Thyroid gland (tissue), 4 donors: Measurements from ENCODE around the gene EML4. TPM values are rescaled to one million over a fixed set of nuclear protein-coding genes. Genes with fewer than 3 reads are reported as not detected.
"Not testable (repeated sequence)": the region's sequence is repeated elsewhere in the genome, so short reads cannot be mapped to it uniquely, and the experiment has no call there.

Experiments used
- DNase-seq, 2 donors: peaks; one replicate each; pipeline ENCODE4 v3.0.0-alpha.2; 2019
- H3K27ac ChIP-seq, 3 donors: fragments of 200-600 bp; sonication (generic); 1 replicate in 2 of 3; 2 replicates in 1 of 3; pipeline ENCODE4 v1.5.1; 2016 to 2019; ENCODE audit warnings: mild to moderate bottlenecking in 1 of 3, moderate library complexity in 1 of 3
- H3K27me3 ChIP-seq: fragments of 200-600 bp; sonication (generic); one replicate; pipeline ENCODE4 v1.5.1; 2019
- H3K36me3 ChIP-seq, 2 donors: fragments of 200-600 bp; sonication (generic); one replicate each; pipeline ENCODE4 v1.5.1; 2016 to 2019
- H3K4me1 ChIP-seq, 2 donors: fragments of 200-600 bp; sonication (generic); one replicate each; pipeline ENCODE4 v1.5.1; 2017 to 2019
- H3K4me3 ChIP-seq, 3 donors: fragments of 200-600 bp; sonication (generic); replicated peaks in 1 of 3; 1 replicate in 2 of 3; 2 replicates in 1 of 3; pipeline ENCODE4 v1.5.1; 2016; ENCODE audit warnings: mild to moderate bottlenecking in 1 of 3
- H3K9me3 ChIP-seq: fragments of 200-600 bp; sonication (generic); one replicate; pipeline ENCODE4 v1.5.1; 2017
- POLR2A ChIP-seq, 2 donors: fragments of 450-650 bp; IDR thresholded peaks; one replicate each; pipeline ENCODE4 v1.6.1; 2017; ENCODE audit warnings: antibody characterized with exemption in 2 of 2, mild to moderate bottlenecking in 2 of 2, moderate library complexity in 1 of 2
- WGBS, 2 donors: methylation state at CpG; one replicate each; pipeline ENCODE4 v1.1.5; 2017; 5-methylcytosine and 5-hydroxymethylcytosine counted together
- intact Hi-C: fragments of 100-400 bp; cut with DNase I; formaldehyde crosslinking; loops from one replicate; pipeline ENCODE4 v1.15.1; 2023
- total RNA-seq, 4 donors: library from RNA; depleted of rRNA; stranded (reverse); fragments of >200 nt; gene quantifications; one replicate each; pipeline ENCODE4 v1.2.3, GENCODE V29; 2016
- TF ChIP-seq, protein P1 (sequence below), 6 experiments: fragments of 200-600 bp in 3 of 6; fragments of 450-650 bp in 3 of 6; sonication (generic) in 3 of 6; IDR thresholded peaks; one replicate each; pipeline ENCODE4 v1.5.1; 2016 to 2019; ENCODE audit warnings: antibody characterized with exemption in 6 of 6, mild to moderate bottlenecking in 2 of 6, inconsistent platforms in 1 of 6, moderate library complexity in 1 of 6

Gene EML4
- total RNA-seq, 4 donors from 2014 or later, result 52.5 to 67.2 (median 64.7) TPM

GRCh38 chr2:42170619-42171395 lies 1.7 kb downstream of the EML4 start:
- Histone ChIP-seq H3K27ac (peak overlapping the region; percentile 27 to 83 (median 83)), H3K9me3 (no peaks in the 10 kb centered on the region), H3K4me1 (peaks cover 31 to 35% of the 10 kb centered on the region in 2 donors), H3K4me3 (peak overlapping the region in 2 of 3 donors; percentile 64 to 93), H3K27me3 (no peaks in the 10 kb centered on the region), H3K36me3 (no peaks in the 10 kb centered on the region)
- DNase-seq, result no peak
- TF ChIP-seq POLR2A (IDR thresholded peaks at IDR 0.05), result no peak
- TF ChIP-seq, protein P1, sequence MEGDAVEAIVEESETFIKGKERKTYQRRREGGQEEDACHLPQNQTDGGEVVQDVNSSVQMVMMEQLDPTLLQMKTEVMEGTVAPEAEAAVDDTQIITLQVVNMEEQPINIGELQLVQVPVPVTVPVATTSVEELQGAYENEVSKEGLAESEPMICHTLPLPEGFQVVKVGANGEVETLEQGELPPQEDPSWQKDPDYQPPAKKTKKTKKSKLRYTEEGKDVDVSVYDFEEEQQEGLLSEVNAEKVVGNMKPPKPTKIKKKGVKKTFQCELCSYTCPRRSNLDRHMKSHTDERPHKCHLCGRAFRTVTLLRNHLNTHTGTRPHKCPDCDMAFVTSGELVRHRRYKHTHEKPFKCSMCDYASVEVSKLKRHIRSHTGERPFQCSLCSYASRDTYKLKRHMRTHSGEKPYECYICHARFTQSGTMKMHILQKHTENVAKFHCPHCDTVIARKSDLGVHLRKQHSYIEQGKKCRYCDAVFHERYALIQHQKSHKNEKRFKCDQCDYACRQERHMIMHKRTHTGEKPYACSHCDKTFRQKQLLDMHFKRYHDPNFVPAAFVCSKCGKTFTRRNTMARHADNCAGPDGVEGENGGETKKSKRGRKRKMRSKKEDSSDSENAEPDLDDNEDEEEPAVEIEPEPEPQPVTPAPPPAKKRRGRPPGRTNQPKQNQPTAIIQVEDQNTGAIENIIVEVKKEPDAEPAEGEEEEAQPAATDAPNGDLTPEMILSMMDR (IDR thresholded peaks at IDR 0.05), result no peak
- 48 to 54% methylated on average over 9 of the region's 9 CpGs for WGBS, 2 donors
- intact Hi-C loops, result no loop called here

GRCh38 chr2:42171396-42171980 lies 2.3 kb downstream of the EML4 start:
- Histone ChIP-seq H3K9me3 (no peaks in the 10 kb centered on the region), H3K27ac (peak overlapping the region in 2 of 3 donors; percentile 10 to 83), H3K36me3 (no peaks in the 10 kb centered on the region), H3K27me3 (no peaks in the 10 kb centered on the region), H3K4me3 (no peak overlapping the region), H3K4me1 (peaks cover 31 to 35% of the 10 kb centered on the region in 2 donors)
- WGBS, 2 donors, result 60 to 71% methylated on average over 3 of the region's 3 CpGs
- TF ChIP-seq, protein P1 (IDR thresholded peaks at IDR 0.05), result no peak
- TF ChIP-seq POLR2A (IDR thresholded peaks at IDR 0.05), result no peak
- DNase-seq, result no peak
- intact Hi-C loops, result no loop called here

GRCh38 chr2:42172020-42172419 lies 2.9 kb downstream of the EML4 start:
- no peak for TF ChIP-seq POLR2A (IDR thresholded peaks at IDR 0.05)
- TF ChIP-seq, protein P1 (IDR thresholded peaks at IDR 0.05), result no peak
- H3K9me3 ChIP-seq, result no peaks in the 10 kb centered on the region
- no peaks in the 10 kb centered on the region for H3K27me3 ChIP-seq
- no peak for DNase-seq
- no peaks in the 10 kb centered on the region for H3K36me3 ChIP-seq
- 8 to 9% methylated on average over 1 of the region's 1 CpG for WGBS, 2 donors
- H3K27ac ChIP-seq, result peak overlapping the region in 1 of 3 donors; percentile 10
- no peak overlapping the region for H3K4me3 ChIP-seq
- intact Hi-C loops, result no loop called here
- peaks cover 31 to 35% of the 10 kb centered on the region in 2 donors for H3K4me1 ChIP-seq

- no peaks in the 10 kb centered on the region for H3K27me3 ChIP-seq
- H3K36me3 ChIP-seq, result no peaks in the 10 kb centered on the region
- TF ChIP-seq, protein P1 (IDR thresholded peaks at IDR 0.05), result no peak
- TF ChIP-seq POLR2A (IDR thresholded peaks at IDR 0.05), result no peak
- no peak for DNase-seq
- H3K4me1 ChIP-seq, result peaks cover 31 to 35% of the 10 kb centered on the region in 2 donors
- no peaks in the 10 kb centered on the region for H3K9me3 ChIP-seq
- WGBS, 2 donors, result 44 to 51% methylated on average over 1 of the region's 1 CpG
- intact Hi-C loops, result no loop called here
- no peak overlapping the region for H3K4me3 ChIP-seq
- no peak overlapping the region for H3K27ac ChIP-seq
Measured at GRCh38 chr2:42172566-42172965, 3.4 kb downstream of the EML4 start.

DNA sequence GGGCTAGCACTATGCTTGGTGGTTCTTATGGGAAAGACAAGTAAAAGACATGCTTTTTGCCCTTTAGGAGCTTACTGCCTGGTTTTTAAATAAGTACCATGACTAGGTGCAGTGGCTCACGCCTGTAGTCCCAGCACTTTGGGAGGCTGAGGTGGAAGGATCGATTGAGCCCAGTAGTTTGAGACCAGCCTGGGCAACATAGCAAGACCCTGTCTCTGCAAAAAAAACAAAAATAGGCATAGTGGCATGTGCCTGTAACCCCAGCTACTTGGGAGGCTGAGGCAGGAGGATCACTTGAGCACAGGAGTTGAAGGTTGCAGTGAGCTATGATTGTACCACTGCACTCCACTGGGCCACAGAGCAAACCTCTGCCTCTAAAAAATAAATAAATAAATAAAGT lies 4.3 kb downstream of the EML4 start:
- Histone ChIP-seq H3K4me1 (peaks cover 31 to 35% of the 10 kb centered on the region in 2 donors), H3K27ac (peak overlapping the region in 1 of 3 donors; percentile 27)
- H3K27me3 ChIP-seq, H3K4me3 ChIP-seq, DNase-seq, H3K36me3 ChIP-seq, intact Hi-C loops, H3K9me3 ChIP-seq: not testable (repeated sequence)
- 87 to 100% methylated on average over 2 of the region's 2 CpGs for WGBS, 2 donors
